T1000 (cell line): ENCODE data around the gene KMT2B.

Source experiments
- DNase-seq: peaks from one replicate; lab custom pipeline; 2025; ENCODE audit warnings: mixed read lengths; lab: John Stamatoyannopoulos, UW

KMT2B gene

DNA sequence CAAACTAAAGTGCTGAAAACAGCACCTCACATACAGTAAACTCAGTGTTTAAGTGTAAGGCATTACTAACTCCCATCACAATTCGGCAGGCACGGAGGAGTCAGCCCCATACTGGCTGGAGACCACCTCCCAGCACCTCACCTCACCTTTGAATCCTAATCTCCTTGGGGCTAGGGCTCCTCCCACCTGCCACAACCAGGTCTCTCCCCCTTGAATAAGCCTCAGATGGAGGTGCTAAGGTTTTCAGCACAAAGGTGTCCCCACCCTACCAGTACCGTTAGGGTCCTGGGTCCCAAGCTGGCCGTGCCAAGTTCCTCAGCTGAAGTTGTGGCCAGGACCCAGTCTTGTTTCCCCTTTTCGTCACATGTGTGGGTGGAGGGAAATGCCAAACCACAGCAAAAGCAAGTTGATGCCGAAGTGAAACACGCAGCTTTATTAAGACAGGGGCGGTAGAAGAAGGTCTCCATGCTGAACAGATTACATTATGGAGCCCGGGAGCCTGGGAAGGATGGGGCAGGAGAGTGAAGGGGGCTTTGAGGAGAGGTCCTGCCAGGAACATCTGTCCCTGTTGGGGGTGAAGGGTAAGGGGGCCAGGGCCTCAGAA lies 24.4 kb downstream of the KMT2B start, which contains the start of gene IGFLR1:
Gene IGFLR1 (minus strand): TSS at position 332 of the 604 bp plus-strand sequence. CDS start 1,272 bp downstream, outside the sequence.
- no peak for DNase-seq

DNA sequence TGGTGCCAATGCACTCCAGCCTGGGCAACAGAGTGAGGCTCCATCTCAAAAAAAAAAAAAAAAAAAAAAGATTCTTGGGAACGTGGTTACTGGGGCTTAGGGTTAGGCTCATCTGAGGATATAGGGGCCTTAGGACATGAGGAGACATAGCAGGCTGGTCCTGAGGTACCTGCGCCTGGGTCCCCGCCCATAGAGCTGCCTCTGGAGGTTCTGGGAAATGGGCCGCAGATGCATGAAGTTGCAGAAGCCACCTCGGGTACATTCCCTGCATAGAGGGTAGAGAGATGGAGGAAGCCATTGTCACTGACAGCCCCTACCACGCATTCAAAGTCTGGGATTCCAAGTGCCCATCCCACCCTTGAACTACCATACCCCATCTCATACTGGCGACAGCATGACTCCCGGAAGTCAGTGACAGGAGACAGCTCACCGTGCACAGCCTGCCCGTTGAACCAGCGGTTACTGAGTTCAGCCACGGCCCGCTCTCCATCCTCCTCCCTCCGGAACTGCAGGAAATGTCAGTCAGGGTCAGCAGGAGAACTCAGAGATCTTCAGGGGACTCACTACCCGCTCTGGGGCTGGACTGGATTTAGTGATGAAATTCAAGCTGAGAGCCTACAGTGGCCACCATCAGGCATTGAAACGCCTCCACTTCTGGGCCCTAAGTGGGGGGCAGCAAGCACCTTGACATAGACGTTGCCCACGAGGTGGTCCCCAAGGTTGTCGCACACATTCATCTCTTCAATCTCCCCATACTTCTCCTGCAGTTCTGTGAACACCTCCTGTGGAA lies 26.0 kb downstream of the KMT2B start:
- no peak for DNase-seq

DNA sequence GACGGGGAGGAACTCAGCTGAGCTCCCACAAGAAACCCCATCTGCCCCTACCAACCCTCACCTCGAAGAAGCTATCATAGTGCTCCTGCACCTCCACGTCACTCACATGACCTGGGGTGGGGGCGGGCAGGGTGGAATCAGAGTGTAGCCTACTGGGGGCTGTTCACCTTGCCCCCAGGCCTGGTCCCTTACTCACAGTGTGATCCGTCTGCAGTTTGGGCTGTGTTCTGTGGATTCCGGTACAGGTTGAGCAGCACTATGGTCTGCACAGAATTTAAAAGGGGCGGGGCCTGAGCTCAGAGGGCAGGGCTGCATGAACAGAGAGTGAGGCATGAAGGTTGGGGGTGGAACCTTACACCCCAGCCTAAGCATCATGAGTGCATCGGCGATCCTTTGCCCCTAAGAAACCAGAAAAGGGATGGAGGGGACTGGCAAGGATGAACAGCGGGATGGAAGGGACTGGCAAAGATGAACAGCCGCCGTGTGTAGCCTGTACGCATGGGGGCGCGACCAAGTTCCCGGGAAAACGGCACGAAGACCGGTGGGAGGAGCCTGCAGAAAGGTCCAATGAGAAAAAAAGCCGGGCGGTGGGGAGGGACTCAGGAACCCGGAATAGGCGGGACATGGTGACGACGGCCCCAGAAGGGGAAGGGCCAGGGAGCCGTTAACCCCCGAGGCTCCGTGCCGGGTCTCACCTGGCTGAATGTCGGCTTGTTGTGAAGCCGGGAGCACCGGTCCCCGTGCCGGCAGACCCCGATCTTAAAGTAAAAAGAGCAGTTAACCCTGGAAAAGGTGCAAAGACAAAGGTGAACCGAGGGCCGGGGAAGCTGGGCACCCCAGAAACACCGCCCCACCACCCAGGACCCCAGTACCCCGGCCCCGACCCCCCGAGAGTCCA lies 26.9 kb downstream of the KMT2B start:
- DNase-seq, result peak; percentile 87

DNA sequence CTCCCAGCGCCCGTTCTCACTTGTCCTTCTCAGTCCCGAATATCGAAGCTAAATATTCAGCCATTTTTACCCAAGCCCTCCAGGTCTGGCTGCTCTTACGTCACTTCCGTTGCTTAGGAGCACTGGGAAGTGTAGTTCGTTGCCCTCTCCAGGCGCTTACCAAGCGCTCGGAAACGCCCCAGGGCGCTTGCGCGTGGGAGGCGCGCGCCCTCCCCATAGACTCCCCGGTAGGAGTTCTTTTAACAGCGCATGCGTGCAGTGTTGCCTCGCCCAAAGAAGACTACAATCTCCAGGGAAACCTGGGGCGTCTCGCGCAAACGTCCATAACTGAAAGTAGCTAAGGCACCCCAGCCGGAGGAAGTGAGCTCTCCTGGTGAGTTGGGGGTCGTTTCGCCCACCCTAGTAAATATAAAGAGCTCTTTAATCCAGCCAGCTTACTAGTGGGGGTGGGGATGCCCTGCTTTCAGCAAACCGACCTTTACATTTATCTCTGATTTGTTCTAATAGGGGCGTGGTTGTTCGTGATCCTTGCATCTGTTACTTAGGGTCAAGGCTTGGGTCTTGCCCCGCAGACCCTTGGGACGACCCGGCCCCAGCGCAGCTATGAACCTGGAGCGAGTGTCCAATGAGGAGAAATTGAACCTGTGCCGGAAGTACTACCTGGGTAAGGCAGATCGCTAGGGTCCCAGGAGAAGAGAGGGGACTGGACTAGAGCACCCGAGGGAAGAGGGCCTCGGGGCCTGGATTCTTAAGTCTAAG lies 27.7 kb downstream of the KMT2B start, which contains the start of the genes PSENEN and U2AF1L4:
Gene PSENEN (plus strand): TSS at position 324 of the 759 bp plus-strand sequence. CDS start 280 bp downstream, at position 604.
Gene U2AF1L4 (minus strand): TSS at position 91 of the 759 bp plus-strand sequence. CDS start 27 bp downstream, at position 64.
- peak; percentile 97 for DNase-seq

DNA sequence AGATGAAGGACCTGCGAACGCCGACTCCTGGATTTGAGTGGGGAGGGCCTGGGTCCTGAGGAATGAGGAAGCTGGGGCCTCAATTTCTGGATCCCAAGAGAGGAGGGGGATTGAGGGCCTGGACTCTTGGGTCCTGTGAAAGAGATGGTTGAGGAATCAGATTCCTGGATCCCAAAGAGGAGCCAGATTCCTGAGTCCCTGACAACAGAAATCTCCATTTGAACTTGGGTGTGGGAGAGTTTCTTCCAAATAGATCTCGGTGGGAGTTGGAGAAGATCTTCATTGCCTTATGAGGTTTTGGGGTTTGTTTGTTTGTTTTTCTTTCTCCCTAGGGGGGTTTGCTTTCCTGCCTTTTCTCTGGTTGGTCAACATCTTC lies 28.3 kb downstream of the KMT2B start:
- DNase-seq, result no peak

DNA sequence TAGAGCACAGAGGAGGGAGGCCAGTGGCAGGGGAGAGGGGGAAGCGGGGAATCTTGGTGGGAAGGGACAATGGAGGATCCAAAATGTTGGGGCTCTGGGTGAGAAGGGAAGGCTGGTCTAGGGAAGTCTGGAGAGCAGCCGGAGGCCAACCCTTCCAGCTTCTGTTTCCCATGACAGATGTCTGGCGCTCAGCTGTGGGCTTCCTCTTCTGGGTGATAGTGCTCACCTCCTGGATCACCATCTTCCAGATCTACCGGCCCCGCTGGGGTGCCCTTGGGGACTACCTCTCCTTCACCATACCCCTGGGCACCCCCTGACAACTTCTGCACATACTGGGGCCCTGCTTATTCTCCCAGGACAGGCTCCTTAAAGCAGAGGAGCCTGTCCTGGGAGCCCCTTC lies 28.7 kb downstream of the KMT2B start:
- no peak for DNase-seq

DNA sequence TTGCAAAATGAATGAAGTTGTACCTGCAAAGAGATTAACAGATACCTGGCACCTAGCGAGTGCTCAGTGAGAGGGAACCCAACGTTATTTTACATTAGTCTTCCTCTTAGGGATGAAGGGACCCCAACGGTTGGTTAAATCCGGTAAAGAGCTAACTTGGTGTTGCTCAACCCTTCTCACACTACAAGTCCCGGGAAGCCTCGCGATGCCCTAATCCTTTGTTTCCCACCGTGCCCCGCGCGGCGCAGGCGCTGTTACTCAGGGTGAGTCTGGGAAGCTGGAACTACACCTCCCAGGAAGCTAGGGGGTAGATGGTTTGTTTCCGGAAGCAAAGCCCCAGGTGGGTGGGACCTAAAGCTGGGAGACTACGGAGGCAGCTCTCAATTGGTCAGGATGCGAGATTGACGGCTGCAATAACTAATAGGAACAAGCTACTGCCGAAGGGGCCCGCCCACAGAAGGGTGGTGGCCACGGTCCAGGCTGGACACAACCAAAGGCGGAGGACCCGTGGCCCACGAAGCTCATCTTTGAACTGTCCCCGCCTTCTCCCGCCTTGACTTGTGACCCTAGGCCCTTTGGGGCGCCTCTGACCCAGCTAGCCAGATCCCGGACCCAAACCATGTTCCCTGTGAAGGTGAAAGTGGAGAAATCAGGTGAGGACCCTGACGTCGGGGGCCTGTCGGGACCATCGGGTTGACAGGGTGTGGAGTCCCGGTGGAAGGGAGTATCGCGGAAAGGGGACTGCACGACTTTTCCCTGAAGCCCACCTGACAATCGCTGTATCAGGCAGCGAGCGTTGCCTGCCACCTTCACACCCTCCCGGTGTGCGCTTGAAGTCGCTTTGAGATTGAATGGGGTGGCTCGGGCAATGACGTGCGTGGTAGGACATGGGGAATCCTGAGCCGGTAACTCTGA lies 30.6 kb downstream of the KMT2B start, which contains the start of gene LIN37:
Gene LIN37 (plus strand): TSS at position 471 of the 915 bp plus-strand sequence. CDS start 149 bp downstream, at position 620.
- DNase-seq, result peak; percentile 99

DNA sequence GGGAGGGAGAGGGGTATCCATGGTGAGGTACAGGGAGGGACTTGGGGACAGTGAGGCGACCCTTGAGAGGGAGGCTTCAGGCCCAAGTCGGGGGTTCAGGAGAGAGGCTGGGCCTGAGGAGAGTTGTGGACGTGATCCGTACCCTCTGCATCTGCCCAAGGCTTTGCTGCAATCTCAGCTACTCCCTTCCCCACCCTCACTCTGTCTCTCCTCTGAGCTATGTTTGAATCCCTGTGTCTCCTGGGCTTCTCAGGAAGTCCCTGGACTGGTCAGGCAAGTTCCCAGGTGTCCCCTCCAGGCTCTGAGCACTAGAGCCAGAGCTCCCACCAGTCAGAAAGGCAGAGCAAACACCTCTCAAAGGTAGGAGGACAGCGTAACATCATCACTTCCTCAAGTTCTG lies 32.4 kb downstream of the KMT2B start:
- DNase-seq, result no peak

DNA sequence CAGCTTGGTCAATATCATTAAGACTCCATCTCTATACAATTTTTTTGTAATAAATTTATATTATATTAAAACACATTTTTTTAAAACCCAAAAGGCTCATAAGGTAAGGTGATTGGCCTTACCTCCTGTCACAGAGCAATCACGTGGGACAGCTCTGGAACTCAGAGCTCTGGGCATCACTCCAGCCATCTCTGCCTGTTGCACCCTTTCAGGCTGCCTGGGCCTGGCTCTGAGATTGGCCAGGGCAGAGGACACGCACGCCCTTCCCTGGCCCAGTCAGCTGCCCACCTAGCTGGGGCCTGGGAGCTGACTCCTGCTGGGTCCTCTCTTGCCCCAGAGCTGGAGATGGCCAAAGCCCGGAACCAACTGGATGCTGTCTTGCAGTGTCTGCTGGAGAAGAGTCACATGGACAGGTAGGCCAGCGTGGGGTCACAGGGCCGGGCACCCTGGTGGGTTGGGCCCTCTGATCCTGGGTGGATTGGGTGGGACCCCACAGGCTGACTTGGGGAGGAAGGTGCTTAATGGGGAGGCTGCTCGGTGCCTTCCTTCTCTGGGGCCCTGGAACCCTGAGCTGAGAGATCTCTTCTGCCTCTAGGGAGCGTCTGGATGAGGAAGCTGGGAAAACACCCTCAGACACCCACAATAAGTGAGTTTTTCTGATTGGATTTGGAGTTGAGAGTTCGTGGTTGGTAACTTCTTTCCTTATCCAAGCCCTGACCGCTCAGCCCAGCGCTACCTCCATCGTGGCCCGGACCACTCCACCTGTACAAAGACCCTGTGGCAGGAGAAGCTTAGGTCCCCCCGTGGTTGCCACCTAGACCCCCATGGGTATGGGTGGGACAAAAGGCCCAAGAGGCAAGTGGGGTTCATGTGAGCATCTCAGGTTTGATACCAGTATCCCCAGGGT lies 34.3 kb downstream of the KMT2B start:
- DNase-seq, result no peak

DNA sequence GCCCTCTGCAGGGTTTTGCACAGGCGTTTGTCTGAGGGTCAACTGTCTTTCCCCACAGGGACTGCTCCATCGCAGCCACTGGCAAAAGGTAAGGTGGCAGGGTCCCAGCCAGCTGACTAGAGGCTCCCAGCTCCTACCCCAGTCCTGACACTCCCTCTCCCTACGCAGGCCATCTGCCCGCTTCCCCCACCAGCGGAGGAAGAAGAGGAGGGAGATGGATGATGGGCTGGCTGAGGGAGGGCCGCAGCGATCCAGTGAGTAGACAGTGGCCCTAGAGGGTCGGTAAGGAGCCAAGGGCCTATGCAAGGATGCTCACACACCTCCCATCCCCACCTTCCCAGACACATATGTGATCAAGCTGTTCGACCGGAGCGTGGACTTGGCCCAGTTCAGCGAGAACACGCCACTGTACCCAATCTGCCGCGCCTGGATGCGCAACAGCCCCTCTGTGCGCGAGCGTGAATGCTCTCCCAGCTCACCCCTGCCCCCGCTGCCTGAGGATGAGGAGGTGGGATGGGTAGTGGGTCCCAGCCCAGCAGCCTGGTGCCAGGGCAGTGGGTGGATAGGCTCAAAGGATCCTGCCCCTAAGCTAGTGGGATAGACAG lies 35.0 kb downstream of the KMT2B start:
- no peak for DNase-seq

DNA sequence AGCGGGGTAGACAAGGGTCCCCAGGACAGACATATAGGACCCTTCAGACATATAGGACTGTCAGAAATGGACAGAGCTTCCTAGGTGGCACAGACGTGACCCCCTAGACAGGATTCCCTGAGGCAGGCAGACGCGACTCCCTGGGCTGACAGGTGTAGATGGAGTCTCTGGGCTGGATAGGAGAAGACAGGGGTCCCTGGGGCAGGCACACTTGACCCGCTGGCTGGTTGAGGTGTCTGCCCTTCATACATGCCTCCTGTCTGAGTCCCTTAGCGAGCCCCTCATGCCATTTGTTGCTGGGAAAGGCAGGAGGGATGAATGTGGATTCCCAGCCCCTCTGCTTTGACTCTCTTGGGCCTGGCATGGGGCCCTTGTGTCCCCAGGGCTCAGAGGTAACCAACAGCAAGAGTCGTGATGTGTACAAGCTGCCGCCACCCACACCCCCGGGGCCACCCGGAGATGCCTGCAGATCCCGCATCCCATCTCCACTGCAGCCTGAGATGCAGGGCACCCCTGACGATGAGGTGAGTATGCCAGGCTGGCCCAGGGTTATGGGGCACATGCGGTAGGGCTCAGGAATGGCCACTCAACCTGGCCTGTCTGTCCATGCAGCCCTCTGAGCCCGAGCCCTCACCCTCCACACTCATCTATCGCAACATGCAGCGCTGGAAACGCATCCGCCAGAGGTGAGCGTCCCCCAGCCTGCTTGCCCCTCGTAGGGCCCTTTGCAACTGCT lies 36.0 kb downstream of the KMT2B start:
- DNase-seq, result no peak

DNA sequence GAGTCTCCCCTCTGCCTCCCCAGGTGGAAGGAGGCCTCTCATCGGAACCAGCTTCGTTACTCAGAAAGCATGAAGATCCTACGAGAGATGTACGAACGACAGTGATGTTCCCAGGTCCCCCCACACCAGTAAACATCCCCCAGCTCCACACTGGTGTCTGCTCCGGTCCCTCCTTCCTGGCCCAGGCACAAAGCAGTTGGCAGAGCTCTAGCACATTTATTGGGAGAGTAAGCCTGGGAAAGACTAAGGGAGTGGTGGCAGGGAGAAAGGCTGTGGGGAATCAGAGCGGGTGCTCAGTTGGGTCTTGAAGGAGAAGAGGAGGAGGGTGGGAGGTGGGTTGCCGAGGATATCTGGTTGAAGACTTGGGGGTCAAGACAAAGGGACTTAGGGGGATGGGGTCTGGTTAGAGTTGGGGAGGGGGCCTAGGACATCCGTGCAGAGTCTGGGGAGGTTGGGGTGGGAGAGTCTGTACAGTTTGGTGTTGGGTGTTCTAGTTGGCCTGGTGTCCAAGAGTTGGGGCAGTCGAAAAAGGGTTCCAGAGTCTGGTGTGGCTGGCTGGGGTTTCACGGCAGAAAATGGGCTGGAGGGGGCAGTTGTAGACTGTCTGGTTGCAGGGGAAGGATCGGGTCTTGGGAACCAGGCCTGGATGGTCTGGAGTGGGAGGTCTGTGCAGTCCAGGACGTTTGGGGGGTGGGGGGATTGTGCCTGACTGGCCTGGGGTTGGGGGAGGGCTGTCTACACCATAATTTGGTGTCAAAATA lies 36.7 kb downstream of the KMT2B start:
- DNase-seq, result no peak

DNA sequence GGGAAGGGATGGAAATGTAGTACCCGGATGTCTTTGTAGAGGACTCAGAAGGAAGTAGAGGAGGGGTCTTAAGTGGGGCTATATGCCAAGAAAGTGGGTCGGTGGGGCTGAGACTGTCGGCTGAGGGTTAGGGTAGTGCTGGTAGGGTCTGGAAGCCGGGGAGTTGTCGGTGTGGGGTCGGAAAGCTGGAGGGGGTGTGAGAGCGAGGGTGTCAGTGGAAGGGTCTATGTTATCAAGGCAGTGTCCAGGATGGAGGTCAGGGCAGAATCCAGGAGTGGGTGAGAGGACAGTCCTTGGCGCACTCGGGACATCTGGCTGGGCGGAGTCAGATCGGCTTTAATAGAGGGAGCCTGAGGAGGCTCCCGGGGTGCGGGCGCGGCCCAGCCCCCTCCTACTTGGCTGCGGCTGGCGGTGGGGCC lies 37.3 kb downstream of the KMT2B start:
- no peak for DNase-seq

DNA sequence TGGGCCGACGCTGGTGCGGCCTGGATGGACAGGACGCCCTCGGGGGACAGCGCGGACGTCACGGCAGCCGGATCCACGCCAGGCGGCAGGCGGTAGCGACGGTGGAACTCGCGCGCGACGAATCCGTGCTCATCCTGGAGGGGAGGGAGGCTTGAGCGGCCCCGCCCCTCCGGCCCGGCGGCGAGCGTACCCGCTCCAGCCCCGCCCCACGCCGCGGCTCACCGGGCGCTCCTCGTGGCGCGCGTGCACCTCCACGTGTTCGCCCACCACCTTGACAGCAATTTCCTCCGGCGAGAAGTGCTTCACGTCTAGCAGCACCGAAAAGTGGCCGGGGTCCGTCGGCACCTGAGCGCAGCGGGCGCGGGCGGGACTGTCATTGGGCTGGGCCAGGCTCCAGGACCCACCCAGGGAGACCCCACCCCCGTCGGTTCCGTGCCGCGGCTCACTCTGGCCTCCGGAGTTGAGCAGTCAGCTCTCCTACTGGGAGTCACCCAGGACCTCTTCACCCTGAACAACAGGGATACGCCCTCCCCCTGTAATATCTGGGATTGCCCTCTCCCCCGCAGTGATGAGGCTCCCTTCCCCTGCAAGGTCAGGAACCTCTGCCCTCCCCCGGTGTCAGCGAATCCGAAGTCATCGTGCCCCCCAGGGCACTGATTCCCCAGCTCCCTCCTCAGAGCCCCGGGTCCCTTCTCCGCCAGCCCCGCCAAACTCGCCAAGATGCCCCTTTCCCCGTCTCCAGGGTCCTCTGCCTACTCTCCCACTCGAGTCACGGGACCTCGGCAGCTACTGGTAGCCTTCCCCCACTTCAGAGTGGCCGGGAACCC lies 38.0 kb downstream of the KMT2B start:
- no peak for DNase-seq

DNA sequence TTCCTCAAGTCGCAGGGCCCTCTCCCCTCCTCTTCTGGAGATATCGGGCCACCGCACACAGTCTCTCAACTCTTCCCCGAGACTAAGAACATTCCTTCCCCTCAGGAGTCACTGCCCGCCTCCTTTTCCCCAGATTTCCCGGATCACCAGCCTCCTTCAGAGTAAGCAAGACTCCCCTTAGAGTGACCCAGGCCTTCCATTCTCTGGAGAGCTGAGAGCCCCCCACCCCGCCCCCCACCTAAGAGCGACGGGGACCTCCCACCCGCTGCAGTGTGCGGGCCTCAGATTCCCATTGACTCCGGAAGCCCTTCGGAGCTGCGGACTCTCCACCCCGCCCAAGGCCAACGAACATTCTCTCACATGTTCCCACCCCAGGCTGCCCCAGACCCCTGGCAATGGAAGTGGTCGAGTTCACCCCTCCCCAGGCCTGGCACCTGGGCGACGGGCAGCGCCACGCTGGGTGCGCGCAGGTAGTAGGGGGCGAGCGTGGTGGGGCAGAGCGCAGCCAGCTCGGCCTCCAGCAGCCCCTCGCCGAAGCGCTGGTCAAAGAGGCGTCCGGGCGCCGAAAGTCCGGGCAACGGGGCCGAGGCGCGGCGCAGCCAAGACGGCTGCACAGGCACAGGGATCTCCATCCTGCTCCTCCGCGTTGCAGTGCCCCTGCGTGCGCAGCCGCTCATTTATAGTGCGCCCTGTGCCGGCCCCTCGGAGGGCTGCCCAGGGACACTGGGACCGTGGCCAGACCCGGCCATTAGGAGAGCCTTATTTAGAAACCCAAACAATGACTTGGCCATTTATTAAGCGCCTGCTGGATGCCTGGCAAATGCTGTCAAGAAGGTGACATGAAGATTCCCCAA lies 38.8 kb downstream of the KMT2B start, which contains the start of gene HSPB6:
Gene HSPB6 (minus strand): TSS at position 653 of the 854 bp plus-strand sequence. CDS start 21 bp downstream, at position 632.
- no peak for DNase-seq
